Astrocyte (in vitro differentiated cells and primary cell): Measurements from ENCODE around the gene SCTR.

Experiments used
- EZH2 ChIP-seq: IDR thresholded peaks from 2 replicates; pipeline ENCODE4 v1.6.1; 2012; ENCODE audit warnings: mild to moderate bottlenecking, low read length, inconsistent platforms; ENCODE audit not compliant: insufficient read depth
- TF ChIP-seq, protein P1 (sequence below): IDR thresholded peaks from 2 replicates; pipeline ENCODE4 v1.5.1; 2011; ENCODE audit warnings: low read depth, mild to moderate bottlenecking, inconsistent platforms, low read length, moderate library complexity; ENCODE audit not compliant: insufficient read depth

DNA sequence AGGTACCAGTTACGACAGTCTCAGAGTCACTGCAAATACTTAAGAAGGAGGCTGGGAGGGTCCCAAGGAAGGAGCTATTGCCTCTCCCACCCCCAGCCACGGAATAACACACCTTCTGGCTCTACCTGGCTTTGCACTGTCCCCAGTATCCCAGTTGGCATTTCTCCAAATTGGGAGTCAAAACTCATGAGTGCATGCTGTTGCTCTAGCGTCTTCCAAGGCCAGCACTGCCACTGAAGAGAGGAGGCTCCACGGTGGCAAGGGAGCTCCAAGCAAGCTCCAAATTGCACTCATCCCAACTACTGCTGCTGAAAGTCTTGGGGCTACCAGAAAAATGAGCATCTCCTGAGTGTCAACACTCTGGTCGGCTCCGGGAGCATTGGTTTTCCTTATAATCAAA is 1.6 kb downstream of the SCTR start:
- TF ChIP-seq, protein P1, sequence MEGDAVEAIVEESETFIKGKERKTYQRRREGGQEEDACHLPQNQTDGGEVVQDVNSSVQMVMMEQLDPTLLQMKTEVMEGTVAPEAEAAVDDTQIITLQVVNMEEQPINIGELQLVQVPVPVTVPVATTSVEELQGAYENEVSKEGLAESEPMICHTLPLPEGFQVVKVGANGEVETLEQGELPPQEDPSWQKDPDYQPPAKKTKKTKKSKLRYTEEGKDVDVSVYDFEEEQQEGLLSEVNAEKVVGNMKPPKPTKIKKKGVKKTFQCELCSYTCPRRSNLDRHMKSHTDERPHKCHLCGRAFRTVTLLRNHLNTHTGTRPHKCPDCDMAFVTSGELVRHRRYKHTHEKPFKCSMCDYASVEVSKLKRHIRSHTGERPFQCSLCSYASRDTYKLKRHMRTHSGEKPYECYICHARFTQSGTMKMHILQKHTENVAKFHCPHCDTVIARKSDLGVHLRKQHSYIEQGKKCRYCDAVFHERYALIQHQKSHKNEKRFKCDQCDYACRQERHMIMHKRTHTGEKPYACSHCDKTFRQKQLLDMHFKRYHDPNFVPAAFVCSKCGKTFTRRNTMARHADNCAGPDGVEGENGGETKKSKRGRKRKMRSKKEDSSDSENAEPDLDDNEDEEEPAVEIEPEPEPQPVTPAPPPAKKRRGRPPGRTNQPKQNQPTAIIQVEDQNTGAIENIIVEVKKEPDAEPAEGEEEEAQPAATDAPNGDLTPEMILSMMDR = no peak
- TF ChIP-seq EZH2 = no peak
